ENCODE measurements around the gene CLIP2.

CLIP2 gene

DNA sequence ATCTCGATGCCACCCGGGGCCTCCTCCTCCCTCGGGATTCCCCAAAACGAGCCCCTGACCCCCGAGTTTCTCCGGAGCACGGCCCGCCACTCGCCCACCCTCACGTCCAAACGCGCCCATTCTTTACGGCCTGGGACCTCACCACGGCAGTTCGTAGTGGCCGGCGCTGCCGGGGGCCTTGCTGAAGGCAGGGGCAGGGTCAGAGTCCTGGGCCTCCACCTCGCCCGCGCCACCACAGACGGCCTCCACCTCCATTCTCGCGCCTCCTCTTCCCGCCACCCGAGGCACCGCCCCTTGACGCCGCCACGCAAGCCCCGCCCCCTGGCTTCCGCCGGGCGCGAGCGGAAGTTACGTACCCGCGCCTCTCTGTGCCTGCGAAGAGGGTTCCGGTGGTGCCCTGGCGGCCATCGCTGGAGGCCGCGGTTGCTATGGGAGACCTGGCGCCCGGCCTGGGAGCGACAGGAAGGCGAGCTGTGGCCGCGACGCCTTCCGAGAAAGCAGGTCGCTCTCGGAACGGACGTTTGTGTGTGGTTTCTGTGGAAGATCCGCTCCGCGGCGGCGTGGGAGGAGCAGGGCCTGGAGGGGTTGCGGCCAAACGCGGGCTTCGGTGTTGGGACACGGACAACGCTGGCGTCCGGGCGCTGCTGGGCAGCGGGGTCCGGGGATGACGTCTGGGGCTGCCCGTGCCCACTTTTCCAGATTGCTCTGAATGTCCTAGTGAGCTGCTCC is 34.9 kb upstream of the CLIP2 start, which contains the start of gene RFC2 (continued):
- TF ChIP-seq HOXD13 (CRISPR knock-in tag; IDR thresholded peaks at IDR 0.05; ENCODE audit: borderline replicate concordance) (peak; percentile 87; the same call in 1 of the 2 replicates), ZFHX2 (tag by site-specific recombination; conservative IDR thresholded peaks at IDR 0.05) (peak; percentile 71), ZNF202 (tag by site-specific recombination; IDR thresholded peaks at IDR 0.05; ENCODE audit: borderline replicate concordance) (no peak), ZNF777 (tag by site-specific recombination; IDR thresholded peaks at IDR 0.05; ENCODE audit: borderline replicate concordance) (no peak; the same call in 1 of the 2 replicates), ZNF596 (tag by site-specific recombination; IDR thresholded peaks at IDR 0.05) (no peak), ZFP41 (tag by site-specific recombination; IDR thresholded peaks at IDR 0.05; ENCODE audit: borderline replicate concordance) (no peak; the same call in 1 of the 2 replicates), ZNF169 (tag by site-specific recombination; IDR thresholded peaks at IDR 0.05) (no peak), ZNF266 (tag by site-specific recombination; IDR thresholded peaks at IDR 0.05; ENCODE audit: low read depth) (no peak), MZF1 (tag by site-specific recombination; IDR thresholded peaks at IDR 0.05; ENCODE audit: borderline replicate concordance) (no peak), GLI2 (tag by site-specific recombination; IDR thresholded peaks at IDR 0.05; ENCODE audit: borderline replicate concordance, low read depth) (no peak), ZNF157 (tag by site-specific recombination; IDR thresholded peaks at IDR 0.05) (no peak)
- TF ChIP-seq, protein P1, sequence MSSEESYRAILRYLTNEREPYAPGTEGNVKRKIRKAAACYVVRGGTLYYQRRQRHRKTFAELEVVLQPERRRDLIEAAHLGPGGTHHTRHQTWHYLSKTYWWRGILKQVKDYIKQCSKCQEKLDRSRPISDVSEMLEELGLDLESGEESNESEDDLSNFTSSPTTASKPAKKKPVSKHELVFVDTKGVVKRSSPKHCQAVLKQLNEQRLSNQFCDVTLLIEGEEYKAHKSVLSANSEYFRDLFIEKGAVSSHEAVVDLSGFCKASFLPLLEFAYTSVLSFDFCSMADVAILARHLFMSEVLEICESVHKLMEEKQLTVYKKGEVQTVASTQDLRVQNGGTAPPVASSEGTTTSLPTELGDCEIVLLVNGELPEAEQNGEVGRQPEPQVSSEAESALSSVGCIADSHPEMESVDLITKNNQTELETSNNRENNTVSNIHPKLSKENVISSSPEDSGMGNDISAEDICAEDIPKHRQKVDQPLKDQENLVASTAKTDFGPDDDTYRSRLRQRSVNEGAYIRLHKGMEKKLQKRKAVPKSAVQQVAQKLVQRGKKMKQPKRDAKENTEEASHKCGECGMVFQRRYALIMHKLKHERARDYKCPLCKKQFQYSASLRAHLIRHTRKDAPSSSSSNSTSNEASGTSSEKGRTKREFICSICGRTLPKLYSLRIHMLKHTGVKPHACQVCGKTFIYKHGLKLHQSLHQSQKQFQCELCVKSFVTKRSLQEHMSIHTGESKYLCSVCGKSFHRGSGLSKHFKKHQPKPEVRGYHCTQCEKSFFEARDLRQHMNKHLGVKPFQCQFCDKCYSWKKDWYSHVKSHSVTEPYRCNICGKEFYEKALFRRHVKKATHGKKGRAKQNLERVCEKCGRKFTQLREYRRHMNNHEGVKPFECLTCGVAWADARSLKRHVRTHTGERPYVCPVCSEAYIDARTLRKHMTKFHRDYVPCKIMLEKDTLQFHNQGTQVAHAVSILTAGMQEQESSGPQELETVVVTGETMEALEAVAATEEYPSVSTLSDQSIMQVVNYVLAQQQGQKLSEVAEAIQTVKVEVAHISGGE (tag by site-specific recombination; conservative IDR thresholded peaks at IDR 0.05; ENCODE audit: low read depth) = peak; percentile 97
- TF ChIP-seq, protein P2, sequence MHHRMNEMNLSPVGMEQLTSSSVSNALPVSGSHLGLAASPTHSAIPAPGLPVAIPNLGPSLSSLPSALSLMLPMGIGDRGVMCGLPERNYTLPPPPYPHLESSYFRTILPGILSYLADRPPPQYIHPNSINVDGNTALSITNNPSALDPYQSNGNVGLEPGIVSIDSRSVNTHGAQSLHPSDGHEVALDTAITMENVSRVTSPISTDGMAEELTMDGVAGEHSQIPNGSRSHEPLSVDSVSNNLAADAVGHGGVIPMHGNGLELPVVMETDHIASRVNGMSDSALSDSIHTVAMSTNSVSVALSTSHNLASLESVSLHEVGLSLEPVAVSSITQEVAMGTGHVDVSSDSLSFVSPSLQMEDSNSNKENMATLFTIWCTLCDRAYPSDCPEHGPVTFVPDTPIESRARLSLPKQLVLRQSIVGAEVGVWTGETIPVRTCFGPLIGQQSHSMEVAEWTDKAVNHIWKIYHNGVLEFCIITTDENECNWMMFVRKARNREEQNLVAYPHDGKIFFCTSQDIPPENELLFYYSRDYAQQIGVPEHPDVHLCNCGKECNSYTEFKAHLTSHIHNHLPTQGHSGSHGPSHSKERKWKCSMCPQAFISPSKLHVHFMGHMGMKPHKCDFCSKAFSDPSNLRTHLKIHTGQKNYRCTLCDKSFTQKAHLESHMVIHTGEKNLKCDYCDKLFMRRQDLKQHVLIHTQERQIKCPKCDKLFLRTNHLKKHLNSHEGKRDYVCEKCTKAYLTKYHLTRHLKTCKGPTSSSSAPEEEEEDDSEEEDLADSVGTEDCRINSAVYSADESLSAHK (tag by site-specific recombination; IDR thresholded peaks at IDR 0.05) = no peak
- TF ChIP-seq, protein P3, sequence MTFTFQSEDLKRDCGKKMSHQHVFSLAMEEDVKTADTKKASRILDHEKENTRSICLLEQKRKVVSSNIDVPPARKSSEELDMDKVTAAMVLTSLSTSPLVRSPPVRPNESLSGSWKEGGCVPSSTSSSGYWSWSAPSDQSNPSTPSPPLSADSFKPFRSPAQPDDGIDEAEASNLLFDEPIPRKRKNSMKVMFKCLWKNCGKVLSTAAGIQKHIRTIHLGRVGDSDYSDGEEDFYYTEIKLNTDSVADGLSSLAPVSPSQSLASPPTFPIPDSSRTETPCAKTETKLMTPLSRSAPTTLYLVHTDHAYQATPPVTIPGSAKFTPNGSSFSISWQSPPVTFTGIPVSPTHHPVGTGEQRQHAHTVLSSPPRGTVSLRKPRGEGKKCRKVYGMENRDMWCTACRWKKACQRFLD (tag by site-specific recombination; IDR thresholded peaks at IDR 0.05) = no peak
- TF ChIP-seq, protein P4, sequence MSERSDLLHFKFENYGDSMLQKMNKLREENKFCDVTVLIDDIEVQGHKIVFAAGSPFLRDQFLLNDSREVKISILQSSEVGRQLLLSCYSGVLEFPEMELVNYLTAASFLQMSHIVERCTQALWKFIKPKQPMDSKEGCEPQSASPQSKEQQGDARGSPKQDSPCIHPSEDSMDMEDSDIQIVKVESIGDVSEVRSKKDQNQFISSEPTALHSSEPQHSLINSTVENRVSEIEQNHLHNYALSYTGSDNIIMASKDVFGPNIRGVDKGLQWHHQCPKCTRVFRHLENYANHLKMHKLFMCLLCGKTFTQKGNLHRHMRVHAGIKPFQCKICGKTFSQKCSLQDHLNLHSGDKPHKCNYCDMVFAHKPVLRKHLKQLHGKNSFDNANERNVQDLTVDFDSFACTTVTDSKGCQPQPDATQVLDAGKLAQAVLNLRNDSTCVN (tag by site-specific recombination; optimal IDR thresholded peaks at IDR 0.05) = peak; percentile 96
- TF ChIP-seq, protein P5, sequence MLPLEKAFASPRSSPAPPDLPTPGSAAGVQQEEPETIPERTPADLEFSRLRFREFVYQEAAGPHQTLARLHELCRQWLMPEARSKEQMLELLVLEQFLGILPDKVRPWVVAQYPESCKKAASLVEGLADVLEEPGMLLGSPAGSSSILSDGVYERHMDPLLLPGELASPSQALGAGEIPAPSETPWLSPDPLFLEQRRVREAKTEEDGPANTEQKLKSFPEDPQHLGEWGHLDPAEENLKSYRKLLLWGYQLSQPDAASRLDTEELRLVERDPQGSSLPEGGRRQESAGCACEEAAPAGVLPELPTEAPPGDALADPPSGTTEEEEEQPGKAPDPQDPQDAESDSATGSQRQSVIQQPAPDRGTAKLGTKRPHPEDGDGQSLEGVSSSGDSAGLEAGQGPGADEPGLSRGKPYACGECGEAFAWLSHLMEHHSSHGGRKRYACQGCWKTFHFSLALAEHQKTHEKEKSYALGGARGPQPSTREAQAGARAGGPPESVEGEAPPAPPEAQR (tag by site-specific recombination; IDR thresholded peaks at IDR 0.05) = no peak
- TF ChIP-seq, protein P6, sequence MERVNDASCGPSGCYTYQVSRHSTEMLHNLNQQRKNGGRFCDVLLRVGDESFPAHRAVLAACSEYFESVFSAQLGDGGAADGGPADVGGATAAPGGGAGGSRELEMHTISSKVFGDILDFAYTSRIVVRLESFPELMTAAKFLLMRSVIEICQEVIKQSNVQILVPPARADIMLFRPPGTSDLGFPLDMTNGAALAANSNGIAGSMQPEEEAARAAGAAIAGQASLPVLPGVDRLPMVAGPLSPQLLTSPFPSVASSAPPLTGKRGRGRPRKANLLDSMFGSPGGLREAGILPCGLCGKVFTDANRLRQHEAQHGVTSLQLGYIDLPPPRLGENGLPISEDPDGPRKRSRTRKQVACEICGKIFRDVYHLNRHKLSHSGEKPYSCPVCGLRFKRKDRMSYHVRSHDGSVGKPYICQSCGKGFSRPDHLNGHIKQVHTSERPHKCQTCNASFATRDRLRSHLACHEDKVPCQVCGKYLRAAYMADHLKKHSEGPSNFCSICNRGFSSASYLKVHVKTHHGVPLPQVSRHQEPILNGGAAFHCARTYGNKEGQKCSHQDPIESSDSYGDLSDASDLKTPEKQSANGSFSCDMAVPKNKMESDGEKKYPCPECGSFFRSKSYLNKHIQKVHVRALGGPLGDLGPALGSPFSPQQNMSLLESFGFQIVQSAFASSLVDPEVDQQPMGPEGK (tag by site-specific recombination; IDR thresholded peaks at IDR 0.05) = peak; percentile 54
- TF ChIP-seq, protein P7, sequence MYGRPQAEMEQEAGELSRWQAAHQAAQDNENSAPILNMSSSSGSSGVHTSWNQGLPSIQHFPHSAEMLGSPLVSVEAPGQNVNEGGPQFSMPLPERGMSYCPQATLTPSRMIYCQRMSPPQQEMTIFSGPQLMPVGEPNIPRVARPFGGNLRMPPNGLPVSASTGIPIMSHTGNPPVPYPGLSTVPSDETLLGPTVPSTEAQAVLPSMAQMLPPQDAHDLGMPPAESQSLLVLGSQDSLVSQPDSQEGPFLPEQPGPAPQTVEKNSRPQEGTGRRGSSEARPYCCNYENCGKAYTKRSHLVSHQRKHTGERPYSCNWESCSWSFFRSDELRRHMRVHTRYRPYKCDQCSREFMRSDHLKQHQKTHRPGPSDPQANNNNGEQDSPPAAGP (tag by site-specific recombination; IDR thresholded peaks at IDR 0.05) = no peak
- TF ChIP-seq, protein P8, sequence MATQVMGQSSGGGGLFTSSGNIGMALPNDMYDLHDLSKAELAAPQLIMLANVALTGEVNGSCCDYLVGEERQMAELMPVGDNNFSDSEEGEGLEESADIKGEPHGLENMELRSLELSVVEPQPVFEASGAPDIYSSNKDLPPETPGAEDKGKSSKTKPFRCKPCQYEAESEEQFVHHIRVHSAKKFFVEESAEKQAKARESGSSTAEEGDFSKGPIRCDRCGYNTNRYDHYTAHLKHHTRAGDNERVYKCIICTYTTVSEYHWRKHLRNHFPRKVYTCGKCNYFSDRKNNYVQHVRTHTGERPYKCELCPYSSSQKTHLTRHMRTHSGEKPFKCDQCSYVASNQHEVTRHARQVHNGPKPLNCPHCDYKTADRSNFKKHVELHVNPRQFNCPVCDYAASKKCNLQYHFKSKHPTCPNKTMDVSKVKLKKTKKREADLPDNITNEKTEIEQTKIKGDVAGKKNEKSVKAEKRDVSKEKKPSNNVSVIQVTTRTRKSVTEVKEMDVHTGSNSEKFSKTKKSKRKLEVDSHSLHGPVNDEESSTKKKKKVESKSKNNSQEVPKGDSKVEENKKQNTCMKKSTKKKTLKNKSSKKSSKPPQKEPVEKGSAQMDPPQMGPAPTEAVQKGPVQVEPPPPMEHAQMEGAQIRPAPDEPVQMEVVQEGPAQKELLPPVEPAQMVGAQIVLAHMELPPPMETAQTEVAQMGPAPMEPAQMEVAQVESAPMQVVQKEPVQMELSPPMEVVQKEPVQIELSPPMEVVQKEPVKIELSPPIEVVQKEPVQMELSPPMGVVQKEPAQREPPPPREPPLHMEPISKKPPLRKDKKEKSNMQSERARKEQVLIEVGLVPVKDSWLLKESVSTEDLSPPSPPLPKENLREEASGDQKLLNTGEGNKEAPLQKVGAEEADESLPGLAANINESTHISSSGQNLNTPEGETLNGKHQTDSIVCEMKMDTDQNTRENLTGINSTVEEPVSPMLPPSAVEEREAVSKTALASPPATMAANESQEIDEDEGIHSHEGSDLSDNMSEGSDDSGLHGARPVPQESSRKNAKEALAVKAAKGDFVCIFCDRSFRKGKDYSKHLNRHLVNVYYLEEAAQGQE (tag by site-specific recombination; IDR thresholded peaks at IDR 0.05) = no peak; the same call in 1 of the 2 replicates

Data from HEK293 (cell line).